ENCODE measurements around the gene ORMDL2.
A peak's percentile ranks its signal among the peaks of the same experiment; 100 is the strongest.
"Not testable (repeated sequence)": the region's sequence is repeated elsewhere in the genome, so short reads cannot be mapped to it uniquely, and the experiment has no call there.

Gene ORMDL2

DNA sequence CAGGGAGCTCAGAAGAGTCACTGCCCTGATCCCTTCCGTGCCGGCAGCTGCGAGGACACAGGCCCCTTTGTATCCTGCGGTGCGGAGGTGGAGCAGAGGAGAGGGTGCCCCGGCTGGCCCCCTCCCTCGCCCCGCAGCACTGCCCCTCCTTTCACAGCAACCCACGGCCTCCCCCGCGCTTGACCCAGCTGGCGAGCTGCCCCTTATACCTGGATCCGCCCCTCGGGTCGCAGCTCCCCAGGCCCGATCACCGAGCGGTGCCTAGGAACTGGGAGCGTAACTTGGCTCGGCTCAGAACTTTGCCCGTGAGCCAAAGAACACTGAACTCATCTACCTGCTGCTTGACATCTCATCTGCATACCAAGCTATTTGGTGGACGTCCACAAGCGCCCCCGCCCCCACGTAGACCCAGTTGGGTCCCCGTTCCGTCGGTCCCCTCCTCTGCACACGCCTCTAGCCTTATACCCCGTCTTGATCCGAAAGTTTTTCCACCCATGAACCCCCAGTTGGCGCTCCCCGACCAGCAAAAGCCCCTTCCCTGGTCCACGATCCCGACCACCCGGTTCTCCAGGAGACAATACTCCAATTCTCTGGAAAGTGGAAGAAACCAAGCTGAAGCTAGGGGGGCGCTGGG lies 12.2 kb downstream of the ORMDL2 start:
- DNase-seq (ENCODE audit: low read depth), result peak; percentile 6

- no peak for DNase-seq (ENCODE audit: low read depth)
These were observed 13.0 kb downstream of the ORMDL2 start for GRCh38 chr12:55830601-55831446.

- no peak for DNase-seq (ENCODE audit: low read depth)
These were observed 13.6 kb downstream of the ORMDL2 start for GRCh38 chr12:55831447-55831815.

- DNase-seq (ENCODE audit: low read depth), result no peak
These were observed 15.2 kb downstream of the ORMDL2 start for GRCh38 chr12:55833056-55833455.

DNA sequence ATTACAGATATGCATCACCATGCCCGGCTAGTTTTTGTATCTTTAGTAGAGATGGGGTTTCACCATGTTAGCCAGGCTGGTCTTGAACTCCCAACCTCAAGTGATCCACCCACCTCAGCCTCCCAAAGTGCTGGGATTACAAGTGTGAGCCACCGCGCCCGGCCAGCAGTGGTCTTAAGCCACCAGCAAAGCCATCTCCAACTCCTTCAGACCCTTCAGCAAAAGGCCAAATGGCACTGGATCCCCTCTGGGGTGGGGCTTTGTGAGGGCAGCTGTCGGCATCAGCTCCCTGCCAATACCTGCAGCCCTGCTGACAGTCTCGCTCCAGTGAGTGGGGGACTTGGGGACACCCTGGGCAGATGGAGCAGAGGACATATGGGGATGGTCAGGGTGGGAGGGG lies 16.6 kb downstream of the ORMDL2 start:
- DNase-seq (ENCODE audit: low read depth), result not testable (repeated sequence)

DNA sequence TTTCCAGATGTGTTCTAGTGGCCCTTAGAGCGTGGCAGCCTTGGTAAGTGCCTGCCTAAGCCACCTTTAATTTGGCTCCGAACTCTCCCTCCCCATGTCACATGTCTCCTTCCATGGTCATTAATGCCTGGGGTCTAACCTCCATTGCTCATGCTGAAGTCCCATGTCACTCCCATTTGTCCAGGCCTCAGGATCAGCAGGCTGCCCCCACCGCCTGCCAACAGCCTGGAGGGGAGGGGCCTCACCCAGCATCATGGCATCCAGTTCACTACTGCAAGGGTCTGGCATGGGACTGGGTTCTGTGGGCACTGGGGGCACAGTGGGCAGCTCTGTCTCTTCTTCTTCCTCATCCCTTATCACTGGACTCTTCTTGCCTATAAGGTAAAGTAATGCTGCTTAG lies 20.5 kb downstream of the ORMDL2 start:
- DNase-seq (ENCODE audit: low read depth), result no peak

DNA sequence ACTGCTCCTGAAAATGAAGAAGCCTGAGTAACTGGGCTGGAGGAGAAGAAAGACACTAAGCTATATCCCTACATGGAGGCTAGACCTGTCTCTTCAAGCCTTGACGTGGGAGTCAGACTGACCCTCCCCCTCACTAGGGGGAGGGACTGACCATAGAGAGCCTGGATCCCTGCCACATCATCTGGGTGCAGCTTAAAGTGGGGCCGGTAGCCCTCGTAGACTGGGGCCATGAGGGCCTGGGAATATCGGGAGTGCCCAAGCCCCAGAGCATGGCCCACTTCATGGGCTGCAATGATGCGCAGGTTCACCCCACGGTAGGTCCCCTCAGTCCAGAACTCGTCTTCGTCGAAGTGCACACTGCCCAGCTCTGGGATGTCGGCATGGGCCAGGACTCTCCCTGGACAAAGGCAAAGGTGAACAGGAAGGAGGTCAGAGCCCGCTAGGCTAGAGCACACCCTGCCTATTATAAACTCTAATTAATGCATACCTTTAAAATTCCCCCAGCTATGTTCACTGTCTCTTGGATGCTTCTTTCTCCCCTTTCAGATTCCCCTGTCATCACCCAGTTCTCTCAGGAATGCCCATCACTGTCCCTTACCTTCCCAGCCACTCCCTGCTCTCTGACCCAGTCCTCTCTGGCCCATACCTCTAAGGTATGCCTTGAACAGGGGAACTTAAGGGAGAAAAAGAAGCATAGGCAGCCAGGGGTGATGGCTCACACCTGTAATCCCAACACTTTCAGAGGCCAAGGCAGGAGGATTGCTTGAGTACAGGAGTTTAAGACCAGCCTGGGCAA lies 21.7 kb downstream of the ORMDL2 start:
- DNase-seq (ENCODE audit: low read depth), result no peak

- no peak for DNase-seq (ENCODE audit: low read depth)
These were observed 22.9 kb downstream of the ORMDL2 start for GRCh38 chr12:55840581-55841351.

GRCh38 chr12:55842681-55843429 lies 25.0 kb downstream of the ORMDL2 start, which contains the start of gene MMP19:
Gene MMP19, minus strand, starts transcription at chr12:55842936. Its CDS starts 106 bp downstream, at chr12:55842830.
- DNase-seq (ENCODE audit: low read depth), result no peak

DNA sequence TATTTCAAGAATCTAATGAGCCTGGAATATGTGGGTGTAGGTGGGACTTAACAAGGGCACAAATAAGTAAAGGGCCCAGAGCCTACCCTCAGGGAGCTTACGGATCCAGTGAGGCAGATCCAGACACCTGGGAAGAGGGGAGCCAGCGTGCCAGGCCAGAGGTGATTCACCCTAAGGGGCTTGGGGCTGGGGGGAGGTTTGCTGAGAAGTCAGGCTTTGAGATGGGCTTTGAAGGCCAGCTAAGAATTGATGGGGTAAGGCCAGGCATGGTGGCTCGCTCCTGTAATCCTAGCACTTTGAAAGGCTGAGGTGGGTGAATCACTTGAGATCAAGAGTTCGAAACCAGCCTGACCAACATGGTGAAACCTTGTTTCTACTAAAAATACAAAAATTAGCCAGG lies 25.6 kb downstream of the ORMDL2 start:
- DNase-seq (ENCODE audit: low read depth), result no peak

GRCh38 chr12:55844961-55845360 lies 27.1 kb downstream of the ORMDL2 start:
- DNase-seq (ENCODE audit: low read depth), result no peak

DNA sequence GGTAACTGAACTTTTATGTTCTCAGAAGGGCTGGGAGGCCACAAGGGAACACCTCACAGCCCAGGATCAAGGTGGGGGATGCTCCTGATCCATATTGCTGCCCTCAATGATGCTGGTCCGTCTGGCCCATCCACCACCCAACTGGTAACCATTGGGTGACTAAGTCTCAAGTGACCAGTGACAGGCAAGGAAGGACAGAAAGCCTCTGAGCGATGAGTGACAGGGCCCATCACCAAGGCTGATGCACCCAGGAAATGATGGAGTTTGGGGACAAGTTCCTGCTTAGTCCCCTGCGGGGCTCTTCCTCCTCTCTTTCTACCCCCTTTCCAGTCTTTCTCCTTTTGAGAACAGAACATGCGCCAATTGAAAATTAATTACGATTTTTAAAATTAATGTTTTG lies 27.5 kb downstream of the ORMDL2 start:
- no peak for DNase-seq (ENCODE audit: low read depth)

DNA sequence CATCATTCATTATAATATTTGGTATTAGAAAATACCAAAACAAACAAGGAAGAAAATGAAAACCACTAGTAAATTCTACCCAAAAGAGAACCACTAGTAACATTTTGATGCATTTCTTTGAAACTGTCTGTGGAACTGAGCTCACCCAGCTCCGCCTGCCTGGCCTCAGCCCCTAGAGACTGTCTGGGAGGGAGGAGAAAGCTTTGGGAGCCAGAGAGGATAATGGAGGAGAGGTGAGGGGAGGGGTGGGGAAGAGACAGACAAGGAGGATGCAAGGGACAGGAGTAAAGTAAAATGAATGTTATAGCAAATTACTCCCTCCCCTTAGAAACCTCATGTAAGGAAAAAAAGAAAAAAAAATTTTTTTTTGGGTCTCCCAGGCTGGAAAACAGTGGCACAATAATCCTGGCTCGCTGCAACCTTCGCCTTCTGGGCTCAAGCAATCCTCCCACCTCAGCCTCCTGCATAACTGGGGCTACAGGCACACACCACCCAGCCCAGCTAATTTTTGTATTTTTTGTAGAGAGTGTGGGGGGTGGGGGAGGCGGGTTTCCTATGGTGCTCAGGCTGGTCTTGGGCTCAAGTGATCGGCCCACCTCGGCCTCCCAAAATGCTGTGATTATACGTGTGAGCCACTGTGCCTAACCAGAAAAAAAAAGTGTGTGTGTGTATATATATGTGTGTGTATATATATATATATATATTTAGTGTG lies 28.1 kb downstream of the ORMDL2 start:
- no peak for DNase-seq (ENCODE audit: low read depth)

GRCh38 chr12:55847033-55847432 lies 29.2 kb downstream of the ORMDL2 start:
- no peak for DNase-seq (ENCODE audit: low read depth)

DNA sequence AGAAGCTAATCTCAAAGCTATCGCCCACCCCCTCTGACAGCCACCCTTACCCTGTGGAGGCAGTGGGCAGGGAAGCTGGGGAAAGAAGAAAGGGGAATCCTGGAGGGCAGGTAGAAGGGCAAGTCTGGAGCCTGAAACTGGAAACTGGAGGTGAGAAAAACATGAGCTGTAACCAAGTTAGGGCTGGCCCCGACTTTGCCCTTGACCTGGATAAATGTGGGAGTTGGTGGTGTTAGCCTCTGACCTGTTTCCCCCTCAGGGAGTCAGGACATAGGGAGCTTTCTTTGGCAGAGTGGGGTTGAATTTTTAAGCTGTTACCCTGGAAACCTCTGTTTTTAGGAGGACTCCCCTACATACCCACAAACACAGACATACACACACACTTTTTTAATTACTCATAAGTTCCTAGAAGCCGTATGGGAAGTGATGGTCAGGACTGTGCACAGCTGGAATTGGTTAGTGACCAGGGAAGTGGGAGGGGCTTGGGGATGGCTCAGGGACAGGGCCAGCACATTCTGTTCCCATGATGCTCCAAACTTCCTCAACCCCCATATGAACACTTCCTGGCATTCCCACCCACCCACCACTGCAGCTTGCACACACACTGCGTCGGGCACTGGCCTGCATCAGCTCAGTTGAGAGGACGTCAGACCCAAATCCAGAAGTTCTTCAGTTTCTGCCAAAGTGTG lies 29.9 kb downstream of the ORMDL2 start:
- no peak for DNase-seq (ENCODE audit: low read depth)

DNA sequence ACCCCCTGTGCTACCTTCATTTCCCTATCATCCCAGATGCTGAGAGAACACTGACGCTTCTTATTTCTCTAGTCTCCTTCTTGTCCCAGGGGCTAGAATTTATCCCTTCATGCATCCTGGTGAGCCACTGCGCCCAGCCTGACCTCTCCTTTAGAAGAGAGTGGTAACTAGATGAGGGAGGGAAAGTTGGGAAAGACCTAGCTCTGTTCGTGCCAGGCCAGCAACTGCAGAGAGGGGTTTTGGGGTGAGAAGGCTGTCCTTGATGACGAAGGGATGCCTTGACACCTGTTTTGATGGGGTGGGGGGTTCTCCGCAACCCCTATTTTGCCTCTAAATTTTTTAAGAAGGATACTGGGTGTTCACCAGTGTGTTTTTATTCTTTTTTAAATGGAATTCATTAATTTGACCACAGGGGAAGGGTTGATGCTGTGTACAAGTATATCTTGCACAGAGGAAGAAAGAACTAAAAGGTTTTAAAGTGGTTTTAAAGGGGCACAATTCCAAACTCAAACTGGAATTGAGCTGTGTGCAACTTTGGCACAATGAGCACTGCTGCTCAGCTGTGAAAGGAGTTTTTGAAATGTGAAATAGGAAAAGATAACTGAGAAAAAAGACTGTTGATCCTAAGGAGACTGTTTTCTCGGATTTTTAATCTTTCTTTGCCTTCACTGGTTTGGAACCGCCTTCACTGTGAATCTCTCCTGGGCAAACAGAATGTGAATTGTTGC lies 31.9 kb downstream of the ORMDL2 start:
- no peak for DNase-seq (ENCODE audit: low read depth)

GRCh38 chr12:55850401-55850800 lies 32.6 kb downstream of the ORMDL2 start:
- DNase-seq (ENCODE audit: low read depth), result no peak

DNA sequence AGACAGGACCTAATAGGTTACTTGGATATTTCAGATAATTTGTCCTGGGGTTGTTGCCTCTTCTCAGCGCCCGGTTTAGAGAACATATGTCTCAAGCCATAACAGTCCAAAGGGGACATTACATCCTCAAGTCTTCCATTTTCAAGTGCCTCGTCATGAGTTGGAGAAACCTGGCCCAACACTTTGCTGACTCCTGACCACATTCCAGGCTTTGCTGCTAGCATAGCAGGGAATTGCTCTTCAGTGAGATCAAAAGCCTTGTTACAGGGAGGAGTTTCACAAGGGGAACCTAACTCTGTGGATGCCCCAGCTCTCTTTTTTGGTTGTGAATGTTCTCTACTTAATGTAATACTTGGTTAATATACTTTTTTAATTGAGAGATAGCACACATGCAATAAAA lies 33.1 kb downstream of the ORMDL2 start:
- DNase-seq (ENCODE audit: low read depth), result no peak

GRCh38 chr12:55852740-55853139 lies 34.9 kb downstream of the ORMDL2 start:
- no peak for DNase-seq (ENCODE audit: low read depth)
